GM23248 (cell line): Measurements from ENCODE around the gene GAREM2.

Source experiments
- EZH2 ChIP-seq: fragments of 200-600 bp; sonication (generic); IDR thresholded peaks from 2 replicates; pipeline ENCODE4 v1.6.1; 2018; ENCODE audit warnings: antibody characterized with exemption, mild to moderate bottlenecking; ENCODE audit not compliant: insufficient read depth, poor library complexity, severe bottlenecking
- EZH2phosphoT487 ChIP-seq: fragments of 200-600 bp; sonication (generic); IDR thresholded peaks from 2 replicates; pipeline ENCODE4 v1.6.1; 2018; ENCODE audit warnings: antibody characterized with exemption, moderate library complexity, mild to moderate bottlenecking, low read depth; ENCODE audit not compliant: insufficient read depth

DNA sequence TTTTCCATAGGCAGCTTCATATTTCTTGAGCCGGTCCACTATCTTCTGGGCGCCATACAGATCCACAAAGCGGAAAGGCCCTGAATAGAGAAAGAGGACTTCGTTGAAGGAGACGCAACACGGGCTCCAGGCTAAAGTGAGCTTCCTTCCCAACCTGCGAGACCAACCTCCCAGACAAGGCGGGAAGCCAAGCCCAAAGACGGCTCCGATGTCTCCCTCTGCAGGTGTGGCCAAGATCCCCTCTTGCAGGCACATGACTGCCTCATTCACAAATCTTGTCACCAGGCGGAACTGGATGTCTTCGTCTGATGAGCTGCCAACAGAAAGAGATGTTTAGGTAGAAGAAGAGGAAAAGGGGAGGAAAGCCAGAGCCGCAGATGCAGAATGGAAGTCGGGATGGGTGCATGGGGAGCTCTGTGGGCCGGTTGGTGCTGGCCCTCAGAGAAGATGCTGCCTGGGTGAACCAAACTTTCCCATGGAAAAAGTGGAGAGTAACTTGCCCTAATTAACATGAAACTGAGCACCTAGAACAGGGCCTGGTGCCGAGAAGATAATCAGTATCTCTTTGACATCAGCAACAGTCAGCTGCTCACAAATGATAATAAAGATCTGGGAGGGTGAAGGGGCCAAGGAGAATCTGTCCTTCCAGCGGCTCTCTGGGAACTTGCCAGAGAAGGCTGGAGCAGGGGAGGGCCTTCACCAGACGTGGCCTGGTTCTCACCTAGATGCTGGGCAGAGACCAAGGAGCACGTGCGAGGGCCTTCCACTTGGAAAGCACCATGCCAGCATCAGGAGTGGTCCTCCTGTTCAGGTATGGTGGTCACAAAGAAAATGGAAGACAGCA, 18.6 kb downstream of the GAREM2 start:
- TF ChIP-seq EZH2phosphoT487: no peak
- no peak for TF ChIP-seq EZH2
